Peyer's patch (tissue), 4 donors: ENCODE results near the gene EYA3.

Source experiments
- CTCF ChIP-seq, 6 experiments: fragments of 450-650 bp in 4 of 6; fragments of 200-600 bp in 2 of 6; sonication (generic) in 1 of 6; IDR thresholded peaks; one replicate each; pipeline ENCODE4 v1.5.1; 2017 to 2019; ENCODE audit warnings: antibody characterized with exemption in 6 of 6, mild to moderate bottlenecking in 3 of 6, moderate library complexity in 1 of 6
- POLR2A ChIP-seq, 2 donors: fragments of 450-650 bp; IDR thresholded peaks; one replicate each; pipeline ENCODE4 v1.5.1; 2017; ENCODE audit warnings: antibody characterized with exemption in 2 of 2, mild to moderate bottlenecking in 2 of 2, moderate library complexity in 2 of 2

DNA sequence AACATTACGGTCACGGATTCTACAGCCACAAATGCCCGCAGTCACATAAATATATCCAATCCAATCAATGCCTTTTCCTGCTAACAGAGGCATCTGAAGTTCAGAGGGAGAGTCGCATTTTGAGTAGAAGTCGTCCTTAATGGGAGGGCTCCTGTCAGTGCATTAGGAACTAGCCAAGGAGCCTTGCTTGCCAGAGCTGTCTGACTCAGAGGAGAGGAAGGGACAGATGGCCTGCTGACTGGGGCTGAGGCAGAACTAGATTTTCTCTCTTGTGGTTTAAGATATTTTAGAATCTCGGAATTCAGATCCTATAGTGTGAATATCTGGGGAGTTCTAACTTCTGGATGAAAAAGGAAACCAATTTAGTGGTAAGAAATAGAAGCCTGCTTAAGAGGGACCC lies 118.0 kb downstream of the EYA3 start:
- TF ChIP-seq CTCF (IDR thresholded peaks at IDR 0.05): no peak
- TF ChIP-seq POLR2A (IDR thresholded peaks at IDR 0.05): no peak
